ENCODE results near the gene ATG101. TPM values are rescaled to one million over a fixed set of nuclear protein-coding genes. Genes with fewer than 3 reads are reported as not detected.

ATG101 gene
- total RNA-seq, 1 donor, result 64.4 TPM

GRCh38 chr12:52060498-52061177 lies 9.1 kb upstream of the ATG101 start:
- H3K27ac ChIP-seq (ENCODE audit: low read depth, low read length), result no peak overlapping the region
- no peak overlapping the region for H2AFZ ChIP-seq (ENCODE audit: low read length)
- no peaks in the 10 kb centered on the region for H4K20me1 ChIP-seq (ENCODE audit: insufficient read depth, low read length)
- H3K36me3 ChIP-seq (ENCODE audit: insufficient read depth, low read length), result peaks cover 24% of the 10 kb centered on the region
- no peak overlapping the region for H3K4me3 ChIP-seq (ENCODE audit: insufficient read depth, low read length)
- no peak for TF ChIP-seq CTCF (IDR thresholded peaks at IDR 0.05; ENCODE audit: extremely low read depth, low read depth, low read length)
- no peaks in the 10 kb centered on the region for H3K9me3 ChIP-seq (ENCODE audit: low read depth, low read length)
- H3K79me2 ChIP-seq (ENCODE audit: insufficient read depth, low read length), result no peaks in the 10 kb centered on the region
- H3K4me1 ChIP-seq (ENCODE audit: insufficient read depth, low read length), result peaks cover 19% of the 10 kb centered on the region
- H3K4me2 ChIP-seq (ENCODE audit: insufficient read depth, low read length), result no peak overlapping the region
- no peak for DNase-seq (ENCODE audit: insufficient read length, low spot score, missing footprints)
- no peaks in the 10 kb centered on the region for H3K27me3 ChIP-seq (ENCODE audit: insufficient read depth, low read length)

GRCh38 chr12:52061470-52062166 lies 8.2 kb upstream of the ATG101 start:
- H3K4me2 ChIP-seq (ENCODE audit: insufficient read depth, low read length), result no peak overlapping the region
- peaks cover 24% of the 10 kb centered on the region for H3K4me1 ChIP-seq (ENCODE audit: insufficient read depth, low read length)
- no peaks in the 10 kb centered on the region for H3K79me2 ChIP-seq (ENCODE audit: insufficient read depth, low read length)
- no peak for DNase-seq (ENCODE audit: insufficient read length, low spot score, missing footprints)
- H3K27me3 ChIP-seq (ENCODE audit: insufficient read depth, low read length), result no peaks in the 10 kb centered on the region
- H2AFZ ChIP-seq (ENCODE audit: low read length), result no peak overlapping the region
- no peaks in the 10 kb centered on the region for H4K20me1 ChIP-seq (ENCODE audit: insufficient read depth, low read length)
- H3K4me3 ChIP-seq (ENCODE audit: insufficient read depth, low read length), result no peak overlapping the region
- peaks cover 17% of the 10 kb centered on the region for H3K36me3 ChIP-seq (ENCODE audit: insufficient read depth, low read length)
- no peak for TF ChIP-seq CTCF (IDR thresholded peaks at IDR 0.05; ENCODE audit: extremely low read depth, low read depth, low read length)
- H3K9me3 ChIP-seq (ENCODE audit: low read depth, low read length), result no peaks in the 10 kb centered on the region
- H3K27ac ChIP-seq (ENCODE audit: low read depth, low read length), result no peak overlapping the region

- Histone ChIP-seq H3K4me1 (ENCODE audit: insufficient read depth, low read length) (peaks cover 30% of the 10 kb centered on the region), H3K36me3 (ENCODE audit: insufficient read depth, low read length) (peaks cover 9% of the 10 kb centered on the region), H3K27me3 (ENCODE audit: insufficient read depth, low read length) (no peaks in the 10 kb centered on the region), H3K79me2 (ENCODE audit: insufficient read depth, low read length) (no peaks in the 10 kb centered on the region), H3K4me3 (ENCODE audit: insufficient read depth, low read length) (no peak overlapping the region), H2AFZ (ENCODE audit: low read length) (no peak overlapping the region), H4K20me1 (ENCODE audit: insufficient read depth, low read length) (no peaks in the 10 kb centered on the region), H3K27ac (ENCODE audit: low read depth, low read length) (peak overlapping the region; percentile 98), H3K4me2 (ENCODE audit: insufficient read depth, low read length) (no peak overlapping the region), H3K9me3 (ENCODE audit: low read depth, low read length) (no peaks in the 10 kb centered on the region)
- DNase-seq (ENCODE audit: insufficient read length, low spot score, missing footprints), result no peak
- TF ChIP-seq CTCF (IDR thresholded peaks at IDR 0.05; ENCODE audit: extremely low read depth, low read depth, low read length), result no peak
Observed at GRCh38 chr12:52062167-52063081, 7.4 kb upstream of the ATG101 start.
